ENCODE data around the gene SLC25A48. TPM values are rescaled to one million over a fixed set of nuclear protein-coding genes. Genes with fewer than 3 reads are reported as not detected.

The SLC25A48 gene
- total RNA-seq, 4 donors from 2014 or later = 0.34 to 2.0 (median 0.94) TPM; not detected in 1

- no peak for TF ChIP-seq CTCF (IDR thresholded peaks at IDR 0.05; ENCODE audit: low read depth)
Measured at GRCh38 chr5:135826221-135826525, 8.3 kb upstream of the SLC25A48 start.

GRCh38 chr5:135826994-135827671 lies 7.3 kb upstream of the SLC25A48 start:
- TF ChIP-seq CTCF (IDR thresholded peaks at IDR 0.05; ENCODE audit: low read depth) = no peak

GRCh38 chr5:135827965-135828781 lies 6.3 kb upstream of the SLC25A48 start:
- no peak for TF ChIP-seq CTCF (IDR thresholded peaks at IDR 0.05; ENCODE audit: low read depth)

GRCh38 chr5:135828782-135829127 lies 5.7 kb upstream of the SLC25A48 start:
- no peak for TF ChIP-seq CTCF (IDR thresholded peaks at IDR 0.05; ENCODE audit: low read depth)

GRCh38 chr5:135829179-135829578 lies 5.3 kb upstream of the SLC25A48 start:
- no peak for TF ChIP-seq CTCF (IDR thresholded peaks at IDR 0.05; ENCODE audit: low read depth)

GRCh38 chr5:135829681-135830383 lies 4.6 kb upstream of the SLC25A48 start:
- TF ChIP-seq CTCF (IDR thresholded peaks at IDR 0.05; ENCODE audit: low read depth) = no peak

GRCh38 chr5:135830384-135830700 lies 4.1 kb upstream of the SLC25A48 start:
- TF ChIP-seq CTCF (IDR thresholded peaks at IDR 0.05; ENCODE audit: low read depth) = no peak
